ENCODE results near the gene FAM149B1. TPM values are rescaled to one million over a fixed set of nuclear protein-coding genes. Genes with fewer than 3 reads are reported as not detected.
A peak's percentile ranks its signal among the peaks of the same experiment; 100 is the strongest.
"Not testable (repeated sequence)": the region's sequence is repeated elsewhere in the genome, so short reads cannot be mapped to it uniquely, and the experiment has no call there.

The FAM149B1 gene
- 18.9 and 31.2 TPM in 2 replicates for total RNA-seq

- DNase-seq (ENCODE audit: low read depth) = peak; percentile 87
These were observed at the start of gene FAM149B1, which contains the start of gene ECD for GRCh38 chr10:73167783-73168464. Gene FAM149B1 (plus strand): TSS chr10:73168119. CDS start chr10:73168340, 221 bp downstream. Gene ECD (minus strand): TSS chr10:73168008. CDS start chr10:73163937, 4,071 bp downstream.

DNA sequence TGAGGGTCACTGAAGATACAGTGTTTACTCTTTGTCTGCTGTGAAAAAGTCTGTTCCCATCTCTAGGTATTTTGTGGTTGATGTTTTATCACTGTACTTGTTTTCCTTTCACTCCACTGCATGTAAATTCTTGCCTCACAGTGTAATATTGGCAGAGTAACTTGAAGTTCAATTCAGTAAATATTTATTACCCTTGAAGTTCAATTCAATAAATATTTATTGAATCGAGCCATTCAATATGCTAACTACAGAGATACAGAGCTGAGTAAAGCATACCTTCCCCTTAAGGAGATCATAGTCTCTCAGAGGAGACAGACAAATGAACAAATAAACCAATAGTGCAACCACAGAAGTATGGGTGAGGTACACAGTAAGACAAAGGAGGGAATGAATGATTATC lies 48.5 kb upstream of the FAM149B1 start:
- no peak for DNase-seq (ENCODE audit: low read depth)

DNA sequence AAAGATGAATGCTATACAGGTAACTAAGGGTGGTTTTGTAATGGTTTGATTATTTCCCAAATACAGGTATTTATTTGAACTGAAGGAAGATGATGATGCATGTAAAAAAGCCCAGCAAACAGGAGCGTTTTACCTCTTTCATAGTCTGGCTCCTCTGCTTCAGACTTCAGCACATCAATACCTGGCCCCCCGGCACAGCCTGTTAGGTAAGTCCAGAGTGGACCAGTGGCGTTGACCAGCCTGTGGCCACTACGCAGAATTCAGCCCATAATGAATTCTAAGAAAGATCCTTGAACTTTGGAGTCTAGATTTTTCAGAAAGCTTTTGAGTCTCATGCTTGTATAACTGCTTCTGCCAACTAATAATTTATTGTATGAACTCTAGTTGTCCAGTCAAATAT lies 48.0 kb upstream of the FAM149B1 start:
- DNase-seq (ENCODE audit: low read depth) = no peak

DNA sequence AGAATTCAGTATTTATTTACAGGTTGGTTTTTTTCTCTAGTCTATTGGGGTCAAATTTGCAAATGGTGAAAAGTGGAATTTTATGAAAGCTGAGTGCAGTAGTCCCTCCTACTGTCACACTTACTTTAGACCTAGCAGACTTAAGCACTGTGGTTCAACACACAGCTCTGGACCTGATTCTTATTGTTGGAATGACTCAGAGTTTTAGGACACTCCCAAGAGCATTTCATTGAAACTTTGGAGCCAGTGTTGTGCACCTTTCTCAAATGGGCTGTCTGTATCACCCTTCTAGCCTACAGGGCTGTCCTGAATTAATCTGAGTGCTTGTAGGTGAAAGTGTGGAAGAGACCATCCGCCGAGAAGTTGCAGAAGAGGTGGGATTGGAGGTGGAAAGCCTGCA lies 41.6 kb upstream of the FAM149B1 start:
- no peak for DNase-seq (ENCODE audit: low read depth)

GRCh38 chr10:73131301-73131700 lies 36.6 kb upstream of the FAM149B1 start:
- peak; percentile 86 for DNase-seq (ENCODE audit: low read depth)

- DNase-seq (ENCODE audit: low read depth) = no peak
These were observed 35.8 kb upstream of the FAM149B1 start for GRCh38 chr10:73131913-73132686.

- DNase-seq (ENCODE audit: low read depth) = no peak
These were observed 33.2 kb upstream of the FAM149B1 start for GRCh38 chr10:73134727-73135126.

GRCh38 chr10:73136627-73137026 lies 31.3 kb upstream of the FAM149B1 start:
- DNase-seq (ENCODE audit: low read depth) = no peak

DNA sequence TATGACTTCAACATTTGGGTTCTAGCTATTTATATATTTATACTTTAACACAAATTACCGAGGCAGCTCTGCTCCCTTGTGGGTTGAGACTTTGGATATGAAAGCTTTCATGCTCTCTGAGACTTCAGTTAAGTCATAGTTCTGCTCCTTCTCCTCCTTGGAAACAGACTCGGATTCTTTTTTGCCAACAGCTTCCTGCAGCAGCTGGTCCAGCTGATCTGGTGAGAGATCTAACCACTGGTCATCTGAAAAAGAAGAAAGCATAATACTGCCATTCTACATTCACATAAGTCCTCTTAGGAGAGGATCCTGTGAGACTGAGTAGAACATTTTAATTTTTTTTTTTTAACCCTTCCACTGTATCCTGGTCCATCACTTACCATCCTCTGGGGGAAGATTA lies 28.7 kb upstream of the FAM149B1 start:
- no peak for DNase-seq (ENCODE audit: low read depth)

GRCh38 chr10:73141603-73142002 lies 26.3 kb upstream of the FAM149B1 start:
- no peak for DNase-seq (ENCODE audit: low read depth)

GRCh38 chr10:73150633-73151413 lies 17.1 kb upstream of the FAM149B1 start:
- not testable (repeated sequence) for DNase-seq (ENCODE audit: low read depth)

DNA sequence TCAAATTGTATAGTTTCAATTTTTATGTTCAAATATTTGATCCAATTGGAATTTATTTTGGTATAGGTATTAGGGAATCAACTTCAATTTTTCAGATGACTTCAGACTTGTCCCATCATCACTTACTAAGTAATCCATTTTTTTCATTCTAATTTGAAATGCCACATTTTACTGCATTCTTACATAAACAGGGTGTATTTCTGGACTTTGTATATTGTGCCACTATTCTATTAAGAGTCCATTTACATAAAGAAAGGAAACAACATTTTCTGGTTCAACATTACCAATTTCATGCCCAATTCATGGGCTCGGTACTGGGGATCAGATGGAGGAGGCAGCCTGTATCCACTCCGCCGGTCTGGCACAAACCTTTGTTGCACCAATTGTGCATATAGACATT lies 15.9 kb upstream of the FAM149B1 start:
- no peak for DNase-seq (ENCODE audit: low read depth)

GRCh38 chr10:73156054-73156453 lies 11.9 kb upstream of the FAM149B1 start:
- no peak for DNase-seq (ENCODE audit: low read depth)

GRCh38 chr10:73159038-73159648 lies 8.8 kb upstream of the FAM149B1 start:
- DNase-seq (ENCODE audit: low read depth) = peak; percentile 43

- no peak for DNase-seq (ENCODE audit: low read depth)
These were observed 6.8 kb upstream of the FAM149B1 start for GRCh38 chr10:73161079-73161478.

- no peak for DNase-seq (ENCODE audit: low read depth)
These were observed 6.3 kb upstream of the FAM149B1 start for GRCh38 chr10:73161662-73162061.

- no peak for DNase-seq (ENCODE audit: low read depth)
These were observed 4.8 kb upstream of the FAM149B1 start for GRCh38 chr10:73163096-73163495.

- no peak for DNase-seq (ENCODE audit: low read depth)
These were observed 947 bp upstream of the FAM149B1 start for GRCh38 chr10:73166972-73167371.

- DNase-seq (ENCODE audit: low read depth) = peak; percentile 0
These were observed 499 bp upstream of the FAM149B1 start for GRCh38 chr10:73167458-73167782.

GRCh38 chr10:73168465-73168803 lies 515 bp downstream of the FAM149B1 start:
- DNase-seq (ENCODE audit: low read depth) = peak; percentile 50

DNA sequence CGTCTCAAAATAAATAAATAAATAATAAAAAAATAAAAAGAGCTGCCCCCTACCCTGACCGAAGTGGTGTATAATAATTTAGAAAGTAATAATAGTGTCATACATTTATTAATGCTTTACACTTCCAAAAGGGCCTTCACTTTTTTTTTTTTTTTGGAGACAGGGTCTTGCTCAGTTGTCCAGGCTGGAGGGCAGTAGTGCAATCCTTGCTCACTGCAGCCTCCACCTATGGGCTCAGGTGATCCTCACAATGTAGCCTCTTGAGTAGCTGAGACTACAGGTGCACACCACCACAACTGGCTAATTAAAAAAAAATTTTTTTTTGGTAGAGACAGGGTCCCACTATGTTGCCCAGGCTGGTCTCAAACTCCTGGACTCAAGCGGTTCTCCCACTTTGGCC lies 1.4 kb downstream of the FAM149B1 start:
- no peak for DNase-seq (ENCODE audit: low read depth)

GRCh38 chr10:73172867-73173266 lies 4.9 kb downstream of the FAM149B1 start:
- no peak for DNase-seq (ENCODE audit: low read depth)

All from renal cortical epithelial cell (primary cell).